Measurements from ENCODE around the gene PARD6G. TPM values are rescaled to one million over a fixed set of nuclear protein-coding genes. Genes with fewer than 3 reads are reported as not detected.

PARD6G gene
- total RNA-seq, 4 donors from 2014 or later: 2.5 to 6.6 (median 3.6) TPM

GRCh38 chr18:80149667-80150066, 97.6 kb downstream of the PARD6G start:
- no peak overlapping the region for H3K27ac ChIP-seq
- H3K9me3 ChIP-seq: no peaks in the 10 kb centered on the region
- H3K4me3 ChIP-seq: no peak overlapping the region
- no peaks in the 10 kb centered on the region for H3K27me3 ChIP-seq
- peaks cover 0 to 11% (median 0%) of the 10 kb centered on the region in 4 donors for H3K4me1 ChIP-seq
- no peak for DNase-seq
- no peaks in the 10 kb centered on the region for H3K36me3 ChIP-seq
- no peak for TF ChIP-seq POLR2A (IDR thresholded peaks at IDR 0.05)
- no peak for TF ChIP-seq CTCF (IDR thresholded peaks at IDR 0.05)

- peaks cover 0 to 11% (median 0%) of the 10 kb centered on the region in 4 donors for H3K4me1 ChIP-seq
- H3K4me3 ChIP-seq: peak overlapping the region; percentile 47 to 58 (median 52)
- no peaks in the 10 kb centered on the region for H3K36me3 ChIP-seq
- DNase-seq: no peak
- no peak for TF ChIP-seq POLR2A (IDR thresholded peaks at IDR 0.05)
- TF ChIP-seq CTCF (IDR thresholded peaks at IDR 0.05): no peak
- no peaks in the 10 kb centered on the region for H3K27me3 ChIP-seq
- H3K27ac ChIP-seq: peak overlapping the region in 3 of 4 donors; percentile 7 to 40 (median 30)
- H3K9me3 ChIP-seq: no peaks in the 10 kb centered on the region
These were observed 98.8 kb downstream of the PARD6G start for GRCh38 chr18:80148326-80149199.

- H3K4me3 ChIP-seq: peak overlapping the region; percentile 47 to 58 (median 52)
- TF ChIP-seq POLR2A (IDR thresholded peaks at IDR 0.05): peak in 1 of 2 donors; percentile 44
- TF ChIP-seq CTCF (IDR thresholded peaks at IDR 0.05): no peak
- peaks cover 0 to 11% (median 0%) of the 10 kb centered on the region in 4 donors for H3K4me1 ChIP-seq
- peak overlapping the region in 3 of 4 donors; percentile 28 to 40 (median 30) for H3K27ac ChIP-seq
- peak; percentile 82 to 92 (median 83) for DNase-seq
- H3K36me3 ChIP-seq: no peaks in the 10 kb centered on the region
- H3K9me3 ChIP-seq: no peaks in the 10 kb centered on the region
- H3K27me3 ChIP-seq: no peaks in the 10 kb centered on the region
These were observed 99.6 kb downstream of the PARD6G start for GRCh38 chr18:80147418-80148325.

- Histone ChIP-seq H3K27me3 (no peaks in the 10 kb centered on the region), H3K27ac (peak overlapping the region in 1 of 4 donors; percentile 33), H3K4me1 (peaks cover 0 to 11% (median 0%) of the 10 kb centered on the region in 4 donors), H3K4me3 (peak overlapping the region; percentile 47 to 58 (median 52)), H3K9me3 (no peaks in the 10 kb centered on the region), H3K36me3 (no peaks in the 10 kb centered on the region)
- DNase-seq: no peak
- TF ChIP-seq POLR2A (IDR thresholded peaks at IDR 0.05) (no peak), CTCF (IDR thresholded peaks at IDR 0.05) (no peak)
These were observed 100.3 kb downstream of the PARD6G start for GRCh38 chr18:80147037-80147417.

- Histone ChIP-seq H3K36me3 (no peaks in the 10 kb centered on the region), H3K9me3 (no peaks in the 10 kb centered on the region), H3K4me3 (no peak overlapping the region), H3K27ac (peak overlapping the region in 1 of 4 donors; percentile 14), H3K27me3 (no peaks in the 10 kb centered on the region), H3K4me1 (peaks cover 0 to 11% (median 0%) of the 10 kb centered on the region in 4 donors)
- TF ChIP-seq POLR2A (IDR thresholded peaks at IDR 0.05): no peak
- TF ChIP-seq CTCF (IDR thresholded peaks at IDR 0.05): no peak
- no peak for DNase-seq
These were observed 102.0 kb downstream of the PARD6G start for GRCh38 chr18:80145196-80145804.
